ENCODE data around the gene GMPR. TPM values are rescaled to one million over a fixed set of nuclear protein-coding genes. Genes with fewer than 3 reads are reported as not detected.

Gene GMPR
- total RNA-seq, 4 donors from 2014 or later, result 14.0 to 21.8 (median 15.8) TPM

- no peak overlapping the region for H3K27ac ChIP-seq
- 86% methylated on average over 4 of the region's 4 CpGs for WGBS, 2 donors
- no peaks in the 10 kb centered on the region for H3K9me3 ChIP-seq
- TF ChIP-seq, protein P1, sequence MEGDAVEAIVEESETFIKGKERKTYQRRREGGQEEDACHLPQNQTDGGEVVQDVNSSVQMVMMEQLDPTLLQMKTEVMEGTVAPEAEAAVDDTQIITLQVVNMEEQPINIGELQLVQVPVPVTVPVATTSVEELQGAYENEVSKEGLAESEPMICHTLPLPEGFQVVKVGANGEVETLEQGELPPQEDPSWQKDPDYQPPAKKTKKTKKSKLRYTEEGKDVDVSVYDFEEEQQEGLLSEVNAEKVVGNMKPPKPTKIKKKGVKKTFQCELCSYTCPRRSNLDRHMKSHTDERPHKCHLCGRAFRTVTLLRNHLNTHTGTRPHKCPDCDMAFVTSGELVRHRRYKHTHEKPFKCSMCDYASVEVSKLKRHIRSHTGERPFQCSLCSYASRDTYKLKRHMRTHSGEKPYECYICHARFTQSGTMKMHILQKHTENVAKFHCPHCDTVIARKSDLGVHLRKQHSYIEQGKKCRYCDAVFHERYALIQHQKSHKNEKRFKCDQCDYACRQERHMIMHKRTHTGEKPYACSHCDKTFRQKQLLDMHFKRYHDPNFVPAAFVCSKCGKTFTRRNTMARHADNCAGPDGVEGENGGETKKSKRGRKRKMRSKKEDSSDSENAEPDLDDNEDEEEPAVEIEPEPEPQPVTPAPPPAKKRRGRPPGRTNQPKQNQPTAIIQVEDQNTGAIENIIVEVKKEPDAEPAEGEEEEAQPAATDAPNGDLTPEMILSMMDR (IDR thresholded peaks at IDR 0.05), result no peak
- TF ChIP-seq POLR2A (IDR thresholded peaks at IDR 0.05) (no peak), EP300 (IDR thresholded peaks at IDR 0.05) (no peak)
- H3K4me1 ChIP-seq, result peaks cover 0 to 10% (median 1%) of the 10 kb centered on the region in 4 donors
- H3K36me3 ChIP-seq, result peaks cover 0 to 14% (median 0%) of the 10 kb centered on the region in 3 donors
- H3K27me3 ChIP-seq, result no peaks in the 10 kb centered on the region
- H3K4me3 ChIP-seq, result no peak overlapping the region
- no peak for DNase-seq (ENCODE audit: low spot score in 2 of 2)
Measured at GRCh38 chr6:16282370-16282769, 44.0 kb downstream of the GMPR start.

- WGBS, 2 donors, result 96 to 97% methylated on average over 14 of the region's 14 CpGs
- Histone ChIP-seq H3K36me3 (peaks cover 0 to 4% (median 0%) of the 10 kb centered on the region in 3 donors), H3K4me3 (no peak overlapping the region), H3K4me1 (no peaks in the 10 kb centered on the region), H3K9me3 (no peaks in the 10 kb centered on the region), H3K27me3 (no peaks in the 10 kb centered on the region), H3K27ac (no peak overlapping the region)
- TF ChIP-seq, protein P1 (IDR thresholded peaks at IDR 0.05), result no peak
- TF ChIP-seq POLR2A (IDR thresholded peaks at IDR 0.05), result no peak
- no peak for TF ChIP-seq EP300 (IDR thresholded peaks at IDR 0.05)
- no peak for DNase-seq (ENCODE audit: low spot score in 2 of 2)
Measured at GRCh38 chr6:16284472-16284871, 46.1 kb downstream of the GMPR start.

- H3K4me3 ChIP-seq, result no peak overlapping the region
- H3K27ac ChIP-seq, result no peak overlapping the region
- no peaks in the 10 kb centered on the region for H3K27me3 ChIP-seq
- no peaks in the 10 kb centered on the region for H3K4me1 ChIP-seq
- no peak for TF ChIP-seq EP300 (IDR thresholded peaks at IDR 0.05)
- TF ChIP-seq, protein P1 (IDR thresholded peaks at IDR 0.05), result no peak
- no peak for TF ChIP-seq POLR2A (IDR thresholded peaks at IDR 0.05)
- no peaks in the 10 kb centered on the region for H3K9me3 ChIP-seq
- H3K36me3 ChIP-seq, result peaks cover 0 to 3% (median 0%) of the 10 kb centered on the region in 3 donors
- DNase-seq (ENCODE audit: low spot score in 2 of 2), result no peak
- 77 to 91% methylated on average over 11 of the region's 11 CpGs for WGBS, 2 donors
Measured at GRCh38 chr6:16285467-16286150, 47.2 kb downstream of the GMPR start.

DNA sequence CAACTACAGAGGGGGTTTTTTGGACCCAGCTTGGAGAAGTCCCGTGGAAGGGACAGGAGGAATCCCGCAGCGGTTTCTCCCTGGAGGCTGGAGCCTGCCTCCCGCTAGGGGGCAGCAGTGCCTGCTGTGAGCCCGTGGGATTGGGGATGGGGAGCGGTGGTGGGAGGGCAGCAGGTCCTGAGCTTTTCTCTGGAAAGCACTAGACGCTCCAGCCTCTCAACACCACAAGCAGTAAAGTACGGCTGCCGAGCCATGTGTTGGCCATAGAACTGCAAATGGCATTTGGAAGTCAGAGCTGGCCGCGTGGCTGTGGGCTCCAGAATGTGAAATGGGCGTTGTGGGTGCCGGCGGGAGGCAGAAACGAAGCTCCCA, 47.8 kb downstream of the GMPR start:
- H3K36me3 ChIP-seq, result peaks cover 0 to 3% (median 0%) of the 10 kb centered on the region in 3 donors
- WGBS, 2 donors, result 47 to 53% methylated on average over 15 of the region's 15 CpGs
- H3K9me3 ChIP-seq, result no peaks in the 10 kb centered on the region
- no peak for DNase-seq (ENCODE audit: low spot score in 2 of 2)
- TF ChIP-seq, protein P1 (IDR thresholded peaks at IDR 0.05), result peak; percentile 22 to 44 (median 33)
- no peak for TF ChIP-seq POLR2A (IDR thresholded peaks at IDR 0.05)
- TF ChIP-seq EP300 (IDR thresholded peaks at IDR 0.05), result no peak
- no peak overlapping the region for H3K27ac ChIP-seq
- no peak overlapping the region for H3K4me3 ChIP-seq
- H3K27me3 ChIP-seq, result no peaks in the 10 kb centered on the region
- H3K4me1 ChIP-seq, result no peaks in the 10 kb centered on the region

- no peaks in the 10 kb centered on the region for H3K27me3 ChIP-seq
- no peaks in the 10 kb centered on the region for H3K4me1 ChIP-seq
- H3K9me3 ChIP-seq, result no peaks in the 10 kb centered on the region
- no peak overlapping the region for H3K4me3 ChIP-seq
- no peak overlapping the region for H3K27ac ChIP-seq
- TF ChIP-seq EP300 (IDR thresholded peaks at IDR 0.05), result no peak
- no peak for TF ChIP-seq POLR2A (IDR thresholded peaks at IDR 0.05)
- TF ChIP-seq, protein P1 (IDR thresholded peaks at IDR 0.05), result no peak
- peaks cover 0 to 11% (median 0%) of the 10 kb centered on the region in 3 donors for H3K36me3 ChIP-seq
- DNase-seq (ENCODE audit: low spot score in 2 of 2), result no peak
- WGBS, 2 donors, result 90 to 95% methylated on average over 19 to 22 of the region's 26 CpGs
Measured at GRCh38 chr6:16288163-16288562, 49.8 kb downstream of the GMPR start.
